SIG-M5 (cell line): Measurements from ENCODE around the gene PCDHA4.
"Not testable (repeated sequence)": the region's sequence is repeated elsewhere in the genome, so short reads cannot be mapped to it uniquely, and the experiment has no call there.

Experiments used
- DNase-seq: peaks from one replicate; lab custom pipeline; 2025; lab: John Stamatoyannopoulos, UW

PCDHA4 gene

GRCh38 chr5:140806834-140807775 lies at the start of gene PCDHA4:
Gene PCDHA4, plus strand, starts transcription at chr5:140807068.
- no peak for DNase-seq

- DNase-seq = no peak
Measured at GRCh38 chr5:140764177-140764973, 42.5 kb upstream of the PCDHA4 start.

- DNase-seq = no peak
Measured at GRCh38 chr5:140767444-140767843, 39.4 kb upstream of the PCDHA4 start.

GRCh38 chr5:140780512-140780911 lies 26.4 kb upstream of the PCDHA4 start:
- no peak for DNase-seq

- DNase-seq = no peak
Measured at GRCh38 chr5:140785905-140786686, 20.8 kb upstream of the PCDHA4 start, which contains the start of gene PCDHA1. Gene PCDHA1, plus strand, starts transcription at chr5:140786140.

- DNase-seq = not testable (repeated sequence)
Measured at GRCh38 chr5:140787422-140787821, 19.4 kb upstream of the PCDHA4 start.

GRCh38 chr5:140787849-140788504 lies 18.9 kb upstream of the PCDHA4 start:
- not testable (repeated sequence) for DNase-seq

GRCh38 chr5:140791089-140791488 lies 15.8 kb upstream of the PCDHA4 start:
- no peak for DNase-seq

GRCh38 chr5:140794595-140795258 lies 12.1 kb upstream of the PCDHA4 start, which contains the start of gene PCDHA2:
Gene PCDHA2, plus strand, starts transcription at chr5:140794852.
- no peak for DNase-seq

- DNase-seq = no peak
Measured at GRCh38 chr5:140795259-140795641, 11.6 kb upstream of the PCDHA4 start.

- DNase-seq = not testable (repeated sequence)
Measured at GRCh38 chr5:140796072-140796717, 10.7 kb upstream of the PCDHA4 start.

GRCh38 chr5:140796718-140797095 lies 10.2 kb upstream of the PCDHA4 start:
- DNase-seq = no peak

GRCh38 chr5:140800816-140801493 lies 5.9 kb upstream of the PCDHA4 start, which contains the start of gene PCDHA3:
Gene PCDHA3, plus strand, starts transcription at chr5:140801057.
- DNase-seq = no peak

GRCh38 chr5:140801494-140801841 lies 5.4 kb upstream of the PCDHA4 start:
- no peak for DNase-seq

GRCh38 chr5:140802381-140802780 lies 4.5 kb upstream of the PCDHA4 start:
- not testable (repeated sequence) for DNase-seq

GRCh38 chr5:140802781-140803271 lies 4.0 kb upstream of the PCDHA4 start:
- no peak for DNase-seq

GRCh38 chr5:140808241-140808888 lies 1.5 kb downstream of the PCDHA4 start:
- not testable (repeated sequence) for DNase-seq

- no peak for DNase-seq
Measured at GRCh38 chr5:140808889-140809291, 2.0 kb downstream of the PCDHA4 start.
